ENCODE data around the gene STK32C. TPM values are rescaled to one million over a fixed set of nuclear protein-coding genes. Genes with fewer than 3 reads are reported as not detected.

The STK32C gene
- total RNA-seq, 2 experiments from 2014 or later: 19.1 to 21.1 TPM

DNA sequence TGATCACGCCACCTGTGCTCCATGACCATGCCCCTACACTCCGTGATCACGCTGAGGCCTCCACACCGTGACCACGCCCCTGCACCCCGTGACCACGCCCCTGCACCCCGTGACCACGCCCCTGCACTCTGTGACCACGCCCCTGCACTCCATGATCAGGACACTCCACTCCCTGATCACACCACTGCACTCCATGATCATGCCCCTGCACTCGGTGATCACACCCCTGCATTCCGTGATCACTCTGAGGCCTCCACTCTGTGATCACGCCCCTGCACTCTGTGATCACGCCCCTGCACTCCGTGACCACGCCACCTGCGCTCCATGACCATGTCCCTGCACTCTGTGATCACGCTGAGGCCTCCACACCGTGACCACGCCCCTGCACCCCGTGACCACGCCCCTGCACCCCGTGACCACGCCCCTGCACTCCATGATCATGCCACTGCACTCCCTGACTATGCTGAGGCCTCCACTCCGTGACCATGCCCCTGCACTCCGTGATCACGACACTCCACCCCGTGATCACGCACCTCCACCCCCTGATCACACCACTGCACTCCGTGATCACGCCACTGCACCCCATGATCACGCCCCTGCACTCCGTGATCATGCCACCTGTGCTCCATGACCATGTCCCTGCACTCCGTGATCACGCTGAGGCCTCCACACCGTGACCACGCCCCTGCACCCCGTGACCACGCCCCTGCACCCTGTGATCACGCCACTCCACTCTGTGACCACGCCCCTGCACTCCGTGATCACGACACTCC, 27.7 kb downstream of the STK32C start:
- ChIA-PET CTCF (no interaction called here), POLR2A (no interaction called here)
- ATAC-seq: no peak
- no peaks in the 10 kb centered on the region for H3K9me3 Mint-ChIP-seq (ENCODE audit: insufficient read depth)
- peaks cover 2% of the 10 kb centered on the region for H3K4me1 Mint-ChIP-seq (ENCODE audit: low read depth)
- no peak overlapping the region for H3K4me3 Mint-ChIP-seq
- peak overlapping the region; percentile 11 for H3K27ac Mint-ChIP-seq
- no peaks in the 10 kb centered on the region for H3K36me3 Mint-ChIP-seq (ENCODE audit: low read depth)
- H3K27me3 Mint-ChIP-seq (ENCODE audit: low read depth): no peaks in the 10 kb centered on the region
- no peak for DNase-seq

DNA sequence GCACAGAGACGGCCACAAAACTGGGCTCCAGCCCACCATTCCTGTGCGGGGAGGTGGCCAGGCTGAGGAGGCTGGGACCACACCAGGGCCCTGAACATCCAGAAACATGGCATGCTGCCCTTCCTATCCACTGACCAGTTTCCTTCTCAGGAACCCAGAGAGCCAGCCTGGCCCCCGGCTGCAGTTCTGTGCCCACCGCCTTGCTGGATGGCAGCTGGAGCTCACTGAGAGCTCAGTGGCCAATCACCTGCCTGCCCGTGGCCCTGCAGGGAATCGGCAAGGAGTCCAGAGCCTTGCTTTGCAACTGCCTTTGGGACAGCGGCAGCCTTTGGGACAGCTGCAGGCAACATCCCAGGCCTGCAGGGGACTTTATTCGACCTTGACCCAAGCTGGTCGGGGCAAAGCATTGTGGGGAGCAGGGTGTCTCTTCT, 30.4 kb downstream of the STK32C start:
- Mint-ChIP-seq H3K4me3 (no peak overlapping the region), H3K27me3 (ENCODE audit: low read depth) (no peaks in the 10 kb centered on the region), H3K36me3 (ENCODE audit: low read depth) (no peaks in the 10 kb centered on the region), H3K4me1 (ENCODE audit: low read depth) (peaks cover 2% of the 10 kb centered on the region), H3K9me3 (ENCODE audit: insufficient read depth) (no peaks in the 10 kb centered on the region), H3K27ac (no peak overlapping the region)
- ATAC-seq (no peak), DNase-seq (no peak)
- ChIA-PET POLR2A (no interaction called here), CTCF (no interaction called here)

GRCh38 chr10:132276706-132277105, 31.0 kb downstream of the STK32C start:
- POLR2A ChIA-PET: no interaction called here
- peaks cover 2% of the 10 kb centered on the region for H3K4me1 Mint-ChIP-seq (ENCODE audit: low read depth)

GRCh38 chr10:132276179-132276675, 31.5 kb downstream of the STK32C start:
- ChIA-PET CTCF (no interaction called here), POLR2A (no interaction called here)
- Mint-ChIP-seq H3K27ac (no peak overlapping the region), H3K9me3 (ENCODE audit: insufficient read depth) (no peaks in the 10 kb centered on the region), H3K27me3 (ENCODE audit: low read depth) (no peaks in the 10 kb centered on the region), H3K4me3 (no peak overlapping the region), H3K4me1 (ENCODE audit: low read depth) (peaks cover 2% of the 10 kb centered on the region), H3K36me3 (ENCODE audit: low read depth) (no peaks in the 10 kb centered on the region)
- ATAC-seq (no peak), DNase-seq (no peak)

More at GRCh38 chr10:132276706-132277105, 31.0 kb downstream of the STK32C start:
- Mint-ChIP-seq H3K27me3 (ENCODE audit: low read depth) (no peaks in the 10 kb centered on the region), H3K36me3 (ENCODE audit: low read depth) (no peaks in the 10 kb centered on the region), H3K4me3 (no peak overlapping the region), H3K9me3 (ENCODE audit: insufficient read depth) (no peaks in the 10 kb centered on the region), H3K27ac (no peak overlapping the region)
- ATAC-seq: no peak
- DNase-seq: no peak
- CTCF ChIA-PET: no interaction called here

DNA sequence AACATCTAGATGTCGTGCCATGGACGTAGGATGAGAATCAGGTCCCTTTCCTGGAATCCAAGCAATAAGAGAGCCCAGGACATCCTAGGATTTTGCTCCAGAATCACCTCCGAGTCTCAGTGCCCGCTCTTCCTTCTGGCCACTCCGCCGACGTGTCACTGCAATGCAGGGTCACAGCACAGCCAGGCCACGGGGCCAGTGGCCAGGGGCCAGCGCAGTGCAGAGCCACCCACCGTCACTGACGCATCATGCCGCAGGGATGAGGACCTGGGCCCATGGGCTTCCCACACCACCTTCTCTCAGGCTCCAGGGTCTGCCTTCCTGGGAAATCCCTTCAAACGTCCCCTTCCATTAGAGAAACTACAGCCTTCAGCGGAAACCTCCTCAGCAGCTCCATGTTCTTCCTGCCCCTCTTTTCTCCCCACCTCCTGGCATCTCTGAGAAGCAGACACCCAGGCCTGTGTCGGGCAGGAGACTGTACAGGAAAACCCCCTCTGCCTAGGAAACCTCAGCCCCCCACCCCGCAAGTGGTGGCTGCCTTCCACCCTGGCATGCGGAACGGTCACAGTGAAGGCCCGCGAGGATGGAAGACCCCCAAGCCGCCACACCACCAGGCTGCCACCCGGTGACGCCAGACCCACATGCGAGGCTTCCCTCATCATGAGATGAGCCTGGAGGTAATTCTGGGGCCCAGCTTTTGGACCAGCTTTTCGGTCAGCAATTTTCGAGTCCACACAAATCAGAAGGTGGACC, 32.1 kb downstream of the STK32C start:
- Mint-ChIP-seq H3K9me3 (ENCODE audit: insufficient read depth) (no peaks in the 10 kb centered on the region), H3K4me3 (no peak overlapping the region), H3K27me3 (ENCODE audit: low read depth) (no peaks in the 10 kb centered on the region), H3K27ac (no peak overlapping the region), H3K36me3 (ENCODE audit: low read depth) (no peaks in the 10 kb centered on the region), H3K4me1 (ENCODE audit: low read depth) (peaks cover 2% of the 10 kb centered on the region)
- POLR2A ChIA-PET: no interaction called here
- no peak for ATAC-seq
- DNase-seq: no peak
- CTCF ChIA-PET: no interaction called here

DNA sequence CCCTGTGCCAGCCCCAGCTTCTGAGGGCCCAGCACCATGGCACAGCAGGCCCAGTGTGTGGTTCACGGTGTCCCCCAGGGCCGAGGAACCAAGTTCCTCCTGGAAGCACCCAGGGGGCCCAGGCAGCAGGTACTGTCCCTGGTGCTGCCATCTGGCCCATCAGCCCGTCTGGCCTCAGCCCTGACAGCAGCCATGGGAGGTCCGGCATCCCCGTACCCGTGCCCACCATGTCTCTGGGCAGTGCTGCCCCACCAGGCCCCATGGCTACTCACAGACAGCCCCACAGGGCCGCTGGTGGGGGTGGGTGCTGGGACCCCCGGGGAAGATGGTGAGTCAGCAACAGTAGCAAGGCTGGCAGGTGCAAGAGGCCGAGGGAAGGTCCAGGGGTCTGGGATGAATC, 32.8 kb downstream of the STK32C start:
- ChIA-PET POLR2A (no interaction called here), CTCF (no interaction called here)
- Mint-ChIP-seq H3K4me3 (no peak overlapping the region), H3K27me3 (ENCODE audit: low read depth) (no peaks in the 10 kb centered on the region), H3K36me3 (ENCODE audit: low read depth) (no peaks in the 10 kb centered on the region), H3K9me3 (ENCODE audit: insufficient read depth) (no peaks in the 10 kb centered on the region), H3K27ac (no peak overlapping the region), H3K4me1 (ENCODE audit: low read depth) (no peaks in the 10 kb centered on the region)
- DNase-seq: no peak
- ATAC-seq: no peak

DNA sequence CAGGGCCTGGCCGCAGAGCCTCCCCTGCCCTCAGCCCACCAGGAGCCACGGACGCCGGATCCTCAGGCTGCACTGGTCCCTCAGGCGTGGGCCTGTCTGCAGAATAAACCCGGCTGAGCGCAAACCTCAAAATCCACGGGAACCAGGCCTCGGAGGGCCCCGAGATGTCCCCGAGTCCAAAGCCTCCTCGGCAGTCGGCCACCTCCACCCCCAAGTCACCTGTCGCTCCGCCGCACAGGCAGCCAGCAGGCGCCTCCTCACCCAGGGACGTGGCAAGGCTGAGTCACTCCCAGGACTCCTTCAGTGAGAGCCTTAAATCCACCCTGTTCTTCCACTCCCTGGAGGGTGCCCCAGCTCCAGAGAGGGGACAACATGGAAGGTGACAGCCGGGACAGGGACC, 33.2 kb downstream of the STK32C start:
- H3K36me3 Mint-ChIP-seq (ENCODE audit: low read depth): no peaks in the 10 kb centered on the region
- no peaks in the 10 kb centered on the region for H3K27me3 Mint-ChIP-seq (ENCODE audit: low read depth)
- no peaks in the 10 kb centered on the region for H3K9me3 Mint-ChIP-seq (ENCODE audit: insufficient read depth)
- POLR2A ChIA-PET: no interaction called here
- CTCF ChIA-PET: no interaction called here
- DNase-seq: no peak
- no peak overlapping the region for H3K27ac Mint-ChIP-seq
- H3K4me3 Mint-ChIP-seq: no peak overlapping the region
- H3K4me1 Mint-ChIP-seq (ENCODE audit: low read depth): no peaks in the 10 kb centered on the region
- no peak for ATAC-seq

DNA sequence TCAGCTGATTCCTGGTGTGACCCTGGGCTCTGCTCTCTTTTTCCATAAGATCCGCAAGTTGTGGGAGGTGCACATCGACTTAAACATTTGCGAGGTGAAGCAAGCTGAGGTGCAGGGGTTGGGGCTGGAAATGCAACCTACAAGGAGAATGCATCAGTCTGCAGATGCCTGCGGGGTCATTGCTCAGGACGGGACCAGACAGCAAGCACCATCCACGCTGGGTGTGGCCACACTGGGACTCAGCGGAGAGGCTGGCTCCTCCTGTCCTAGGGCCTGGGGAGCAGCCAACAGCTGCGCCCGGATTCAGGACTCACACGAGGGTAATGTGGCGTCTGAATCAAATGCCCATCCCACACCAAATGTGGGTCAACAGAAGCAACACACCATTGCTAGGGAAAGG, 33.8 kb downstream of the STK32C start:
- H3K36me3 Mint-ChIP-seq (ENCODE audit: low read depth): no peaks in the 10 kb centered on the region
- no peaks in the 10 kb centered on the region for H3K4me1 Mint-ChIP-seq (ENCODE audit: low read depth)
- DNase-seq: no peak
- ATAC-seq: no peak
- ChIA-PET POLR2A (no interaction called here), CTCF (no interaction called here)
- H3K9me3 Mint-ChIP-seq (ENCODE audit: insufficient read depth): no peaks in the 10 kb centered on the region
- no peaks in the 10 kb centered on the region for H3K27me3 Mint-ChIP-seq (ENCODE audit: low read depth)
- H3K4me3 Mint-ChIP-seq: no peak overlapping the region
- H3K27ac Mint-ChIP-seq: no peak overlapping the region

- Mint-ChIP-seq H3K9me3 (ENCODE audit: insufficient read depth) (no peaks in the 10 kb centered on the region), H3K4me1 (ENCODE audit: low read depth) (no peaks in the 10 kb centered on the region), H3K36me3 (ENCODE audit: low read depth) (no peaks in the 10 kb centered on the region), H3K4me3 (no peak overlapping the region), H3K27ac (no peak overlapping the region), H3K27me3 (ENCODE audit: low read depth) (no peaks in the 10 kb centered on the region)
- ATAC-seq (no peak), DNase-seq (no peak)
- POLR2A ChIA-PET: no interaction called here
- CTCF ChIA-PET: no interaction called here
These were observed 34.3 kb downstream of the STK32C start for GRCh38 chr10:132273304-132273944.

DNA sequence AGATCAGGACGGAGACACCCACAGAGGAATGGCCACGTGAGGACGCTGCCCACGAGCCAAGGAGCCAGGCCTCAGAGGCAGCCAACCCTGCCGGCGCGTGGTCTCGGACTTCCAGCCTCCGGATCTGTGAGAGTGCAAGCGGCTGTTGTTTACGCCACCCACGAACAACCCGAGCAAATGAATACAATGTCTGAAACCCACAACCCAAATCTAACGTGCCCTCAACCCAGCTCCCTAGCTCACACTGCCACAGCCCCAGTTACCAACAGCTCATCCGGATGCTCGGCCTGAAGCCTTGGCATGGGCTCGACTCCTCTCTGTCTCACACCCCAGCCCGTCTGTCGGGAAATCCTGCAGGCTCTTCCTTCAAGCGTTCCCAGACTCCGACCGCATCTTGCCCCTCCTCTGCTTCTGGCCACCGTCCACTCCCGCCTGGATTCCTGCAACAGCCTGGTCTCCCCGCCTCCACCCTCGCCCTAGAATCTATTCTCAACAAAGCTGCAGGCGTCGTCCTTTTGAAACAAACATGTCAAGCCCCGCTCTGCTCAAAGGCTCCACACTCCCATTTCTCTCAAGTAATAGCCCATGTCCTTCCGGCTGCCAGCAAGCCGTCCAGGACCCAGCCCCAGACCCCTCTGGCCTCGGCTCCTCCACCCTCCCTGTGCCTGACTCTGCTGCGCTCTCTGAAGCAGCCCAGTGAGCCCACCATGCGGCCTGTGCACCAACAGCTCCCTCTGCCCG, 35.3 kb downstream of the STK32C start:
- Mint-ChIP-seq H3K36me3 (ENCODE audit: low read depth) (no peaks in the 10 kb centered on the region), H3K4me1 (ENCODE audit: low read depth) (peaks cover 2% of the 10 kb centered on the region), H3K4me3 (no peak overlapping the region), H3K9me3 (ENCODE audit: insufficient read depth) (no peaks in the 10 kb centered on the region), H3K27me3 (ENCODE audit: low read depth) (no peaks in the 10 kb centered on the region), H3K27ac (no peak overlapping the region)
- ChIA-PET POLR2A (no interaction called here), CTCF (no interaction called here)
- ATAC-seq (no peak), DNase-seq (no peak)

GRCh38 chr10:132271458-132272230, 36.1 kb downstream of the STK32C start:
- DNase-seq (no peak), ATAC-seq (no peak)
- H3K4me3 Mint-ChIP-seq: no peak overlapping the region
- POLR2A ChIA-PET: no interaction called here
- no peaks in the 10 kb centered on the region for H3K27me3 Mint-ChIP-seq (ENCODE audit: low read depth)
- no peaks in the 10 kb centered on the region for H3K9me3 Mint-ChIP-seq (ENCODE audit: insufficient read depth)
- no peak overlapping the region for H3K27ac Mint-ChIP-seq
- peaks cover 9% of the 10 kb centered on the region for H3K4me1 Mint-ChIP-seq (ENCODE audit: low read depth)
- no peaks in the 10 kb centered on the region for H3K36me3 Mint-ChIP-seq (ENCODE audit: low read depth)
- CTCF ChIA-PET: no interaction called here
